GM21723 (cell line): Measurements from ENCODE around the gene RIC1.
"Not testable (repeated sequence)": the region's sequence is repeated elsewhere in the genome, so short reads cannot be mapped to it uniquely, and the experiment has no call there.

Experiments
- ATAC-seq: cut with Tn5 transposase; IDR thresholded peaks from one replicate; pipeline ENCODE4 v1.9.1; 2021; ENCODE audit warnings: mild to moderate bottlenecking, moderate library complexity; ENCODE audit not compliant: unreplicated experiment

Gene RIC1

DNA sequence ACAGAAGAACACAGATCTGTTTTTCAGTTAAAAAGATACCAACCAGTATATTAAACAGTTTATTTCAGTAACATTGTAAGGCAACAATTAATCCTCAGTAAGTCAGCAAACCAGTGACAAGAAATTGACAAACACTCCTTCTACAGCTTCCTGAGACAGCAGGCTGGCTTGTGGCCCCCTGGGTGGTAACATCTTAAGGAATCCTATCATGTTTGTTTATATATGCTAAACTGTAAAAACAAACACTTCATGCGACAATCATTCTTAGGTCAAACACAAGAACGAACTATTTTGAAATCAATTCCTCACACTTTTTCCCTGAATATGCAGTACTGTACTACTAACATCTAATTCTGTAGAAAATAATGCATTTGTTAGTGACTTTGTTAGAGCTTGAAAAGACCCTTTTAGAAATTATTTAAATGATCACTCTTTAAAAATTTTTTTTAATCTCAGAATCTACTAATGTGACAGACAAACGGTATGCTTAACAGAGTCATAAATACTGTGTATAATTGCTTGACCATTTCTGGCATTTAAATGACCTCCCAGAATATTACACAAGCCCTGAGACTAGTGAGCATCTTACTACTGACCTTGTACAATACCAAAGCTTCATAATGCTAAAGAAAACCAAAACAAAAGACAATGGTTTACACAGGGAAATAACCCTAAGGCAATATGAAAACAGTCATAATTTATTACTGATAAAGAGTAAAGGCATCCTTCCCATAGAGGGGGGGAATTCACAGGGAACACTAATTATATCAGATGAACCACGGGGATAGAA, 155.8 kb downstream of the RIC1 start:
- ATAC-seq, result no peak

DNA sequence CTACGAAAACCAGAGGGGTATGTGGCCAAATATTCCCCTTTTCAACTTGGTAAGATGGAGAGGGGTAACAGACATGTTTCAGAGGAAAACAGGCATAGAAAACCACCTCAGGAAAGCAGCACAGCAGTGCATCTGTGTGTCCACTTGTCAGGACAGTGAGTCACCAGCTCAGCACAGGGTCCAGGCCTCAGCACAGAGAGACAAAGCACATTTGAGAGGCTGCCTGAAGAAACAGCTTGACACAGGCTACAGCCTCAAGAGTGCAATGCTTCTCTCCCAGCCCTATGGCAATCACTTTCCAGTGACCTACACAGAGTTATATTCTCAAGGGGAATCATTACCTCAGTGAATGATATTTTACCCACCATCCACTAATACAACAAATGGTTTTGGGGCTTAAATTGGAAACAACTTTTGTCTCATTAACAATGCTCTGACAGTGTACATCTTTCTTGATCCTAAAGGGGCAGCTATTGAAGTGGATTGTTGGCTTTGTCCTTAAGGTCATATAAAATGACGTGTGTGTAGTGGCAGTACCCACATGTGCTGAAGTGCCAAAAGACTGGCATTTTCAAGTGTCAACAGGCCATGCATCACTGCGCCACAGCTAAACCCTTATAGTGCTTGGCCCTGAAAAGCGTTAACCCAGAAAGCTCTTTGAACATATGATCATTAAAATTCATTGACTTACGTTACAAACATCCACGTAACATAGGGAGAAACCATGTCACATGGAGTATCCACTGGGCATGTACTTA, 157.6 kb downstream of the RIC1 start:
- ATAC-seq, result no peak

DNA sequence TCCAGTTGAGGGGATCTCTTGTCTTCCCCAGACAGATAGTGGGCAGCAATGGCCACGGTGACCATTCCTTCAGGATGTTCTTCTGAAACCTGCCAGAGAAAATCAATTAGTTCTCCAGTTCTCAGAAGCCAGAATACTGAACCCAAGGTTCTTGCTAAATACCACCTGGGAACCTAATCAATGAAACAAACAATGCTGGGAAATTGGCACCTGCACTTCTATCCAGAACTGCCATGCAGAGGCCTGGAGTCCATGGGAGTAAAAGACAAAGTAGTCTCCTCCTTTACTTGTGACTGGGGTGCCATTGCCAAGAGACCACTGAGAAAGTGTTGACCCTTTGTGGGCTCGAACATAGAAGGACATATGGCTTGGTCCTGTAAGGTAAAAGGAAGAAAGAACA, 158.3 kb downstream of the RIC1 start:
- ATAC-seq, result no peak

DNA sequence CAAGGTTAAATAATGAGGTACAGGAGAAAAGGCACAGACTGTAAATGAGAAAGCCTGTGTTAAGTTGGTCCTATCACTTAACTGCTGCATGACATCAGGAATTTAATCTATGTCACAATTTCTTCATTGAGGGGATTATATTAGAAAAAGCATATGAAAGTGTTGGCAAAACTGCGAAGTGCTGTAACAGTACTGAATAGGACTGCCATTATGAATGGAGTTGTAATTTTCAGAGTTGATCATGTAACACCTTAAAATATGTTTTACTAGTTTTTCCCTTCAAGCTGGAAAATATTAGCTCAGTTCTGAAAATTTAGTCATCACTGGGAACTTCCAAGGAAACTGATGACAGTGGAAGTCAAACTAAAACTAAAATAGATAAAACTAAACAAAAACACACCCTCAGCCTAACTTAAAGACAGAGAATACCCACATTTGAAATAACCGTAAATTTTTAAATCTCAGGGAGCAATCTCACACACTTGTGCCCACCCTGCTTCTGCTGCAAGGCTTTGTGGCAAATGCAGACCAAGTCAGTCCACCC, 158.9 kb downstream of the RIC1 start:
- no peak for ATAC-seq

DNA sequence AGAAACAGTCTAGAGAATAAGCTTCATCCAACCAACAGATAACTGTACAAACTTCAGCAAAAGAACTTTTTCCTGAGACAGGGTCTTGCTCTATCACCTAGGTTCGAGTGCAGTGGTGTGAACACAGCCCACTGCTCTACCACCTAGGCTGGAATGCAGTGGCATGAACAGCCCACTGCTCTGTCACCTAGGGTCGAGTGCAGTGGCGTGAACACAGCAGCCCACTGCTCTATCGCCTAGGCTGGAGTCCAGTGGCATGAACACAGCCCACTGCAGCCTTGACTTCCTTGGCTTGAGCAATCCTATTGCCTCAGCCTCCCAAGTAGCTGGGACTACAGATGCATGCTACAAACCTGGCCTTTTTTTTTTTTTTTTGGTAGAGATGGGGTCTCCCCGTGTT, 160.6 kb downstream of the RIC1 start:
- ATAC-seq, result no peak

DNA sequence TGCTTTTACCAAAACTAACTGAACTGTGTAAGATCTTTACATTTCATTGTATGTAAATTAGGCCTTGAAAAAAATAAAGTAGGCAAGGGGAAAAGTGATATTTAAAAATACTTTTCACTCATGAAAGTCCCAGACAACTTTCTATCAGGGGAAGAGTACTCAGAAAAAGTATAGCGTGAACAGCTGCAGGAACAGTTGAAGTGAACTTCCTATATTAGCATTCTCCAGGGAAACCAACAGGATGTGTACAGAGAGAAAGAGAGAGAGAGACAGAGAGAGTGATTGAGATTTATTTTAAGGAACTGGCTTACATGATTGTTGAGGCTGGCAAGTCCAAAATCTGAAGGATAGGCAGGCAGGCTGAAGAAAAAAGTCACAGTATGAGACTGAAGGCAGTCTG, 162.0 kb downstream of the RIC1 start:
- no peak for ATAC-seq

DNA sequence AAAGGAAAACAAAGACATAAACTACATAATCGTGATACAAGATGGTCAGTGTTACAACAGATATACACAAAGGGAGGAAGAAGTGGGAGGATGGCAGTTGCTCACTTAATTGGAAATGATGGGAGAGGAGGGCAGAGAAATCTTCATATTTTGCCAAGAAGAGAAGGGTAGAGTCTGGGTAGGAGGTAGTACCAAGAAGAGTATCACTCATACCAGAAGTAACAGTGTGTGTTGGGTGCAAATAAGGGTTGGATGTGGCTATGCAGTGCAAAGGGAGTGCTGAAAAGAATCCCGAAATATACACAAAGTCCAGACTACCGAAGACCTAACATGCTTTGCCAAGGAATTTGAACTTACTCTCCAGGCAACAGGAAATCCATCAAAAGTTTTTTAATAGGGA, 163.0 kb downstream of the RIC1 start:
- no peak for ATAC-seq

DNA sequence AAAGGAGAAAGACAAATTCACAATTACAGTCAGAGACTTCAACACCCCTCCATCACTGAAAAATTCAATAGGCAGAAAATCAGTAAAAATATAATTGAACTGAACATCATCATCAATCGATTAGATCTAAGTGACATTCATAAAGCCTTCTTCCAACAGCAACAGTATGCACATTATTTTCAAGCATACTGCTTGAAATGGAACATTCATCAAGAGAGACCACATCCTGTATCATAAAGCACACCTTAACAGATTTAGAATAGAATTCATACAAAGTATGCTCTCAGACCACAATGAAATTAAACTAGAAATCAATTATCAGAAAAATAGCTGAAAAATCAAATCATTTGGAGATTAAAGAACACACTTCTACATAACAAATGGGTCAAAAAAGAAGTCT, 164.9 kb downstream of the RIC1 start:
- ATAC-seq, result no peak

DNA sequence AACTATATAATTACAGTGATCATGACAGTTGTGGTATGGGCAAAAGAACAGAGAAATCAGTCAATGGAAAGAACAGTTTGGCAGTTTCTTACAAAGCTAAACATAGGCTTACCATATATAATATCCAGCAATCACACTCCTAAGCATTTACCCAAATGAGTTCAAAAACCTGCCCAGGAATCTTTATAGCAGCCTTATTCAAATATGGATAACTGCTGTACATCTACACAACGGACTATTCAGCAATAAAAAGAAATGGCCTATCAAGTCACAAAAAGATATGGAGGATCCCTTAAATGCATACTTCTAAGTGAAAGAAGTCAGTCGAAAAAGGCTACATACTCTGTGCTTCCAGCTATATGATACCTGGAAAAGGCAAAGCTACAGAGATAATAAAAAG, 167.4 kb downstream of the RIC1 start:
- no peak for ATAC-seq

DNA sequence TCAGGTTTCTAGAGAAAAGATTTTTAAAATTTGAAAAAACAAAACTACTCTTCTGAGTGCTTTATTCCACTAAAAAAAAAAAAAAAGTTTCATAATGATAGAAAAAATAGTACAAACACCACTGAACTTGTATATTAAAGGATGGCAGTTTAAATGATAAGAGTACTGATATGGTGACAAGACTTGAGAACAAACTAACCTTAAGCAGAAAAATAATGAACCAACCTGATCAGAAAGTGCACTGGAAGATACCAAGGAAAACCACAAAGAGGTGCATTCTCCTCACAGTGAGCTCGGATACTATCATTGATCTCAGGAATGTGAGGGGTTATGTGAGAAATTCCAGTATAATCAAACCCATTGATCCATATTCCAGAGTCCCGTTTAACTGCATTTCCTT, 169.7 kb downstream of the RIC1 start:
- ATAC-seq, result no peak

DNA sequence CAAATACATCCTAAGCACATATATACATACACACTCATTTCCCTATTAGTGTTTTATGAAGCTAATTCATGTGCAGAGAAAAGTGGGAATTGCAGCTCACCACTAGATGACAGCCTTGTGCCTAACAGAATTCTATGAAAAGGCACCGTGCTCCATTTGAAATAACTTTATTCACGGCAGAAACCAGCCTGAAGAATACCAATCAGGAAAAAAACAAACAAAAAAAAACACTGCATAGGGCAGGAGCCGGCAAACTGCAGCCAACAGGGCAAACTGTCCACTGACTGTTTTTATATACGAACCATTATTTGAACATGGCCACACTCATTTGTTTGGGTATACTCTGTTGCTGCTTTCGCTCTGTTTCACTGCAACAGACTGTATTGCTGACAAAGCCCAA, 170.4 kb downstream of the RIC1 start:
- no peak for ATAC-seq

DNA sequence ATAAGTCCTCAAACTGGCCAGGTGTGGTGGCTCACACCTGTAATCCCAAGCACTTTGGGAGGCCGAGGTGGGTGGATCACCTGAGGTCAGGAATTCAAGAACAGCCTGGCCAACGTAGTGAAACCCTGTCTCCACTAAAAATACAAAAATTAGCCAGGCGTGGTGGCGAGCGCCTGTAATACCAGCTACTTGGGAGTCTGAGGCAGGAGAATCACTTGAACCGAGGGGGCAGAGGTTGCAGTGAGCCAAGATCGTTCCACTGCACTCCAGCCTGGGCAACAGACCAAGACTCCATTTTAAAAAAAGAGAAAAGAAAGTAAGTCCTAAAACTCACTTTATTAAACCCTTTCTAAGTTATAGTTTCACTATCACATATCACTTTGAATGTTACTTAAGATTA, 171.5 kb downstream of the RIC1 start:
- not testable (repeated sequence) for ATAC-seq

DNA sequence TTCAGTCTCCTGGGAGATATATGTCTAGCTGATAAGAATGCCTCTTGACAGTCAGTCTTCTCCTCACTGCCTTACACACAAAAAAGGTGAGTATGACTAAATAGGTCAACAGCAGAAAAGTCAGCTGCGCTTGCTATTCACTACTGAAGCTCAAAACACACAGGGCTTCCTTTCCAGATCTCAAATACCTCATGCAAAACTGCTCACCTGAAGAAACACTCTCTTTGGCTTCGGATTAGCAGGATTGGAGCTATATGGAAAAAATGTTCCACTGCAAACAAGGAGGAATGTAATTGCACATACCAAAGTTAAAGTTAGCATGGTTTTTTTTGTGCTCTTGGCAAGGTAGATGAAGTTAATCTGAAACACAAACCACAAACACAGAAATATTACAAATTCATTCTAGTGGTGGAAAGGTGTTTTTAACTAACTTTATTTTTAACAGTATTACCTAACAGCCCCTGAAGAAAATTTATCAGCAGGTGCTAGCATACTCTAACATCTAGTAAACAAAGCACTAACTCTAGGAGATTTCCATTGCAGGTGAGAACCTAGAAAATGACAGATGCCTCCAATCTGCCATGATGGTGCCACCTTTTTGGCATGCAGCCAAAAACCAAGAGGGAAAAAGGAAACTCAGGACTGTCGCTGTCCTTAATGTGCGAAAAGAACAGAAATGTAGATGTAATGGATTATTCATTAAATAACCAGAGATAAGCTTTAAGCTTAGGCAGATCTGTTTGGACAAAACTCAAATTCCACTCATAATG, 172.2 kb downstream of the RIC1 start:
- ATAC-seq, result no peak

DNA sequence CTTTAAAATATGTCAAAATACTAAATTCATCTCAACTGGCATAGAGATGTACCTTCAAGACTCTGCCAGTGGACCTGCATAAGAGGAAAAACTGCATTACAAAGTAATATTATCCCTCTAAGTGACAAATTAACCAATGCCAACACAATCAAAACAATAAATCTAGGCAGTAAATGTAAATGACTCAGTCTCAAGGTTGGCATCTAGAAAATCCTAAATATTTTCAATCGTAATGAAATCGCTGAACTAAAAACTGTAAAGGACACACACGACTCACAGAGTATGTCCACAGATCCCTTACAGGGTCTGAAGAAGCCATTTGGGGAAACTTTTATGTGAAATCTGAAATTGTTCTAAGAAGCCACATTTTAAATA, 172.8 kb downstream of the RIC1 start:
- no peak for ATAC-seq

DNA sequence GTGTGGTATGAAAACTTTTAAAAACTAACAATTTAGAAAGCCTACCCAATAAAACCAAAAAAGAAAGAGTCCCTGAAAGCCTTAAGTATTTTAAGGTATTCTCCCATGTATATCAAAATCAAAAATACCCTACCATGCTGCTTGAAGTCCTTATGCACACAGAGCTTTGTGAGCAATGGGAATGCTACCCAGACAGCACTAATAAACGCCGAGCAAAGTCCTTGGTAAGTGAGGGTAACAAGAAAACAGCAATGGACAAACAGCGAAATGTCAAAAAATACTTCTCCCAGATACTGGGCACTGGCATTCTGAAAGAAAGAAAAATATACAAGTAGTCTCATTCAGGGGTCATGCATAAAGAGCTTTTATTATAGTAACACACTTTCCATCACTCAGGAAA, 176.6 kb downstream of the RIC1 start:
- ATAC-seq, result no peak

DNA sequence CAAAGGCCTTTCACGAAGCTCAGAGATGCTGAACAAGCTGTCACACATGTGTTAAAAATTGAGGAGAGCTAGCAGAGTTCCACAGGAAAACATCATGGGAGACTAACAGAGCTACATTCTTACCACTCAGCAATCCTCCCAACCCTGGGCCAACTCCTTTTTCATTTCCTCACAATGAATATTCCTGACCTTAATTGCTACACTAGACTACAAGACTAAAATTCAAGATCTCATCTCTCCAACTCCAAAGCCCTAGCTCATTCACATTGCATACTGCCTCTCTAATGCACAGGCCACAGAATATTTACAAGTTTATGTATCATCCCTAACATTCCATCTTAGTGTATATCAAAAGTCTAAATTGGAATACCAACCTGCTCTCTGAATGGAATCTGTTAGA, 182.8 kb downstream of the RIC1 start:
- ATAC-seq, result no peak

DNA sequence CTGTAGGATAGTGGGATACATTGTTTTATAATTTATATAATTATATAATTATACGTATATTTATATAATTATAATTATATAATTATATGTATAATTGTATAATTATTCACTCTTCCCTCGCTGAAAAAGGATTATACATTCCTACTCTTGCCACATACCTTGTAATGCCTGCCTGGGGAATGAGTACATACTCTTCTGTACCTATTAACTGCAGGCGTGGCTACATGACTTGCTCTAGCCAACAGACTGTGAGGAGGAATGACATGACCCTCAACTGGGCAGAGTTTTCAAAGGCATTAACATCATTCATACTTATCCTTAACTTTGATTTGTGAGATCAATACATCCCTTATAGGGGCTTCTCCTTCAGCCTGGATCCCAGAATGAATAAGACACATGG, 184.9 kb downstream of the RIC1 start:
- no peak for ATAC-seq

DNA sequence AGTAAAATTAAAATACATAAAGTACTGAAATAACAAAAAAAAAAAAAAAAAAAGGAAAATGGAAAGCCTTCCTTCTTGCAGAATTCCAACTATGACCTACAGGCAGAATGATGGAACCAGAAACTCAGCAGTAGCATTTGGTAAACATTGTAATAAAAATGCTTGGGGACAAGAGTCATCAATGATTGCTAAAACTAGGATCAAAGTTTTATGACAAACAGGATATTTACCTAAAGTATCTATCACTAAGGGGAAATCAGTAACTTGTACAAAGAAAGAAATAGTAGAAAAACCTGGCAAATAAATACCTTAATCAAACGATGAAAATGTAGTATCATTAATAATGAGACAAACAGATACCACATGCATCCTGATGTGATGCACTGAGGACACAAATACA, 186.6 kb downstream of the RIC1 start:
- no peak for ATAC-seq

DNA sequence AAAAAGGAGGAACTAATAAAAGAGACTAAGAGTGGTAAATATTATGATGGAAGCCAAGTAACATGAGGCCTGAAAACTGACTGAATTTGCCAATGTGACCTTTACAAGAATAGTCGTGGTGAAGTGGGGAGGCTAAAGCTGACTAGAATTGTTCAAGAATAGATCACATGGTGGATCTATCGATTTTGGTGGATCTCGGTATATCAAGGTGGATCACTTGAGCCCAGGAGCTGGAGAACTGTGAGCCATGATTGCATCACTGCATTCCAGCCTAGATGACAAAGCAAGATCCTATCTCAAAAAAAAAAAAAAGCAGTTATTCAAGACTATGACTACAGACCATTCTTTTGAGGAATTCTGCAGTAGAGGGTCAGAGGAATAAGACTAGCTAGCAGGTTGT, 189.0 kb downstream of the RIC1 start:
- no peak for ATAC-seq

DNA sequence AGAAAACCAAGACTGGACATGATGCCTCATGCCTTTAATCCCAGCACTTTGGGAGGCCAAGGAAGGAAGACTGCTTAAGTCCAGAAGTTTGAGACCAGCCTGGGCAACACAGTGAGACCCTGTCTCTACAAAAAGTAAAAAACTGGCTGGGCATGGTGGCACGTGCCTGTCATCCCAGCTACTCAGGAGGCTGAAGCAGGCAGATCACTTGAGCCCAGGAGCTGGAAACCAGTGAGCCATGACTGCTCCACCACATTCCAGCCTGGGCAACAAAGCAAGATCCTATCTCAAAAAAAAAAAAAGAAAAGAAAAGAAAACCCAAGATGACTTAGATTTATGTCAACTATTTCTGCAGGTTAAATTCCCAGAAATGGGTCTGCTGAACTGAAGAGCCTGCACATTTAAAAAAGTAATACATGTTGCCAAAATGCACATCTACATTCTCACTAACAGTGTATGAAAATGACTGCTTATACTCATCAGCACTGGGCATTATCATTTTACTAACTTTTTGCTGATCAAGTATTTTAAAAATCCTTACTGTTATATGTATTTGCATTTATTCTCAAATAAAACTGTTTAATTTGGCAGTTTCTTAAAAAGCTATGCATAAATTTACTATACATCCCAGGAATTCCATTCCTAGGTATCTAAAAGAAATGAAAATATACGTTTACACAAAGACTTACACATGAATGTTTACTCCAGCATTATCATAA, 189.7 kb downstream of the RIC1 start:
- ATAC-seq, result no peak

DNA sequence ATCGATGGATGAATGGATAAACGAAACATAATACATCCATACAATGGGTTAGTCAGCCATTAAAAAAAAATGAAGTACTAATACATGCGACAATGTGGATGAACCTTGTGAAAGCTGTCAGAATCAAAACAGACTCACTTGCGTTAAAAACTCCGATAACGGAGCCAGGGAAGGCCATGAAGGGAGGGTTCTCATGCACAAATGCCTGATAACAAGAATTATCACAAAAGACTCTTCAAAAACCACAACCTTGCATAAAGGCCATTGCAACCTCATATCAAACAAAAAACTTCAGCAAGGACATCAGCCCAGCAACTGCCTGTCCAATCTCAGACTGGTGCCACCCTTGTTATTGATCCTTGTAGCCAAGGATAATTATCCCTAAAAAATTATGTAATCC, 190.3 kb downstream of the RIC1 start:
- ATAC-seq, result no peak
